Testis (tissue), 3 donors: ENCODE measurements around the gene ALDH9A1. TPM values are rescaled to one million over a fixed set of nuclear protein-coding genes. Genes with fewer than 3 reads are reported as not detected.

Experiments
- DNase-seq: peaks from one replicate; pipeline ENCODE4 v3.0.0-alpha.2; 2019
- H3K27ac ChIP-seq, 2 donors: fragments of 200-600 bp; sonication (generic); one replicate each; pipeline ENCODE4 v1.5.1; 2019
- H3K27me3 ChIP-seq: fragments of 200-600 bp; sonication (generic); one replicate; pipeline ENCODE4 v1.5.1; 2019
- H3K36me3 ChIP-seq: fragments of 200-600 bp; sonication (generic); one replicate; pipeline ENCODE4 v1.5.1; 2017; ENCODE audit warnings: low read depth; ENCODE audit errors: missing control alignments
- H3K4me1 ChIP-seq: fragments of 200-600 bp; sonication (generic); one replicate; pipeline ENCODE4 v1.5.1; 2019
- H3K4me3 ChIP-seq, 2 donors: fragments of 200-600 bp; sonication (generic); one replicate each; pipeline ENCODE4 v1.5.1; 2017 to 2019
- H3K9me3 ChIP-seq: fragments of 200-600 bp; sonication (generic); one replicate; pipeline ENCODE4 v1.5.1; 2017
- POLR2A ChIP-seq: fragments of 450-650 bp; IDR thresholded peaks from one replicate; pipeline ENCODE4 v1.6.1; 2017; ENCODE audit warnings: antibody characterized with exemption, mild to moderate bottlenecking, moderate library complexity
- WGBS, 2 donors: methylation state at CpG; one replicate each; pipeline ENCODE4 v1.1.5; 2018; 5-methylcytosine and 5-hydroxymethylcytosine counted together
- intact Hi-C: fragments of 100-400 bp; cut with DNase I; formaldehyde crosslinking; loops from one replicate; pipeline ENCODE4 v1.15.1; 2023; ENCODE audit warnings: low total_unique reads
- polyA plus RNA-seq: library from polyadenylated mRNA; stranded (reverse); fragments of 350-450 nt; fragmentation: Illumina TruSeq; extraction: RNeasy Lipid Tissue Mini Kit (QIAGEN cat#74804); gene quantifications from one replicate; pipeline ENCODE4 v1.2.3, GENCODE V29; 2014; ENCODE audit warnings: low read depth, low replicate concordance; ENCODE audit not compliant: insufficient read depth
- total RNA-seq, 2 donors: library from RNA; depleted of rRNA; stranded (reverse); fragments of >200 nt; gene quantifications; one replicate each; pipeline ENCODE4 v1.2.3, GENCODE V29; 2016
- TF ChIP-seq, protein P1 (sequence below), 3 experiments: fragments of 450-650 bp in 2 of 3; fragments of 200-600 bp in 1 of 3; sonication (generic) in 1 of 3; IDR thresholded peaks; one replicate each; pipeline ENCODE4 v1.5.1; 2016 to 2019; ENCODE audit warnings: antibody characterized with exemption in 3 of 3, mild to moderate bottlenecking in 2 of 3, moderate library complexity in 1 of 3

Gene ALDH9A1
- total and polyA plus RNA-seq, 3 donors from 2014 or later: 144 to 201 (median 188) TPM

DNA sequence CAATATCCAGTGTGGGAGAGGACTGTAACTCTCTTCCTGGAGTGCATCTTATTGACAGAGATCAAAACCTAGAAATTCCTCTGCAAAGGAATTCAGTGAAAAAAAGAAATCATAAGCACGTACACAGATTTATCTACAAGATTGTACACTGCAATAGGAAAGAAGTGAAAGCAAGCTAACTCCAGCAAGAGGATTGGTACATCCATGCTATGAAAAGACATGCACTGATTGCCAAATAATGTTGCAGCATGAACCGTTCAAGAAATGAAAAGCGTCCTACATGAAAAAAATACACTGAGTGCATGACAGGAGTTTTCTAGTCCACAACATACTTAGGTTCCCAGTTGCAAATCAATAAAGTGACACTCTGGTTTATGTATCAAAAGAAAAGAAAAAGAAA, 69.2 kb downstream of the ALDH9A1 start:
- WGBS, 2 donors: 17 to 21% methylated on average over 3 of the region's 3 CpGs
- TF ChIP-seq, protein P1, sequence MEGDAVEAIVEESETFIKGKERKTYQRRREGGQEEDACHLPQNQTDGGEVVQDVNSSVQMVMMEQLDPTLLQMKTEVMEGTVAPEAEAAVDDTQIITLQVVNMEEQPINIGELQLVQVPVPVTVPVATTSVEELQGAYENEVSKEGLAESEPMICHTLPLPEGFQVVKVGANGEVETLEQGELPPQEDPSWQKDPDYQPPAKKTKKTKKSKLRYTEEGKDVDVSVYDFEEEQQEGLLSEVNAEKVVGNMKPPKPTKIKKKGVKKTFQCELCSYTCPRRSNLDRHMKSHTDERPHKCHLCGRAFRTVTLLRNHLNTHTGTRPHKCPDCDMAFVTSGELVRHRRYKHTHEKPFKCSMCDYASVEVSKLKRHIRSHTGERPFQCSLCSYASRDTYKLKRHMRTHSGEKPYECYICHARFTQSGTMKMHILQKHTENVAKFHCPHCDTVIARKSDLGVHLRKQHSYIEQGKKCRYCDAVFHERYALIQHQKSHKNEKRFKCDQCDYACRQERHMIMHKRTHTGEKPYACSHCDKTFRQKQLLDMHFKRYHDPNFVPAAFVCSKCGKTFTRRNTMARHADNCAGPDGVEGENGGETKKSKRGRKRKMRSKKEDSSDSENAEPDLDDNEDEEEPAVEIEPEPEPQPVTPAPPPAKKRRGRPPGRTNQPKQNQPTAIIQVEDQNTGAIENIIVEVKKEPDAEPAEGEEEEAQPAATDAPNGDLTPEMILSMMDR (IDR thresholded peaks at IDR 0.05): no peak
- TF ChIP-seq POLR2A: no peak
- Histone ChIP-seq H3K4me3 (no peak overlapping the region), H3K27me3 (no peaks in the 10 kb centered on the region), H3K4me1 (peaks cover 24% of the 10 kb centered on the region), H3K36me3 (no peaks in the 10 kb centered on the region), H3K27ac (peak overlapping the region in 1 of 2 donors; percentile 5), H3K9me3 (no peaks in the 10 kb centered on the region)
- intact Hi-C loops: no loop called here
- DNase-seq: no peak

DNA sequence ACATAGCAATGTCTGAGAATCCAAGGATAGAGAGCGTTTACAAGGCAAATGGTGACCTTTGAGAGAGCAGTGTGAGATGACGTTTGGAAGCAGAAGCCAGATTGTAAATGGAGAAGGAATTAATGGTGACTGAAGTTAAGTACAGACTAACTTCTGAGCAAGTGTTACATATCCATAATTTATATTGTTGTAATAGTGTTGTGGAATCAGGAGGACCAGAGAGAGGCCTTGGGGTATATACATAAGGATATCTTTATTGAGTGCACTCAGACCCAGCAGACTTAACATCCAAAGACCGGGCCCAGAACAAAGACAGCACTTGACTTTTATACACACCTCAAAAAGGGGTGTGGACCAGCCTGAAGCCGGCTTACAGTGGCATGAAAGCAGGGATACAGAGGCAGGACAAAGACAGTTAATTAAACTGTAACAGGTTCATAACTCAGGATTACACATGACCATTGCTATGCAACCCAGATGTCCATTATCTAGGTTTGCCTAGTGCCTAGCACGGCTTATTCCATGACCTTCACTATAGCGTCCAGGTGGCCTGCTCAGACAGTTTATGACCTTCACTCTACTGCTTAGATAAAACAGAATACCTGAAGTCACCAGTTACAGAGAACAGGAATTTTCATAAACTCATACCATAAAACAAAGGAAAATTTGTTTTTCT, 70.1 kb downstream of the ALDH9A1 start:
- Histone ChIP-seq H3K36me3 (no peaks in the 10 kb centered on the region), H3K9me3 (no peaks in the 10 kb centered on the region), H3K27me3 (no peaks in the 10 kb centered on the region), H3K4me1 (peaks cover 22% of the 10 kb centered on the region), H3K27ac (peak overlapping the region in 1 of 2 donors; percentile 5), H3K4me3 (no peak overlapping the region)
- DNase-seq: no peak
- intact Hi-C loops: no loop called here
- no peak for TF ChIP-seq POLR2A
- TF ChIP-seq, protein P1 (IDR thresholded peaks at IDR 0.05): no peak
- 47 to 62% methylated on average over 6 of the region's 6 CpGs for WGBS, 2 donors

DNA sequence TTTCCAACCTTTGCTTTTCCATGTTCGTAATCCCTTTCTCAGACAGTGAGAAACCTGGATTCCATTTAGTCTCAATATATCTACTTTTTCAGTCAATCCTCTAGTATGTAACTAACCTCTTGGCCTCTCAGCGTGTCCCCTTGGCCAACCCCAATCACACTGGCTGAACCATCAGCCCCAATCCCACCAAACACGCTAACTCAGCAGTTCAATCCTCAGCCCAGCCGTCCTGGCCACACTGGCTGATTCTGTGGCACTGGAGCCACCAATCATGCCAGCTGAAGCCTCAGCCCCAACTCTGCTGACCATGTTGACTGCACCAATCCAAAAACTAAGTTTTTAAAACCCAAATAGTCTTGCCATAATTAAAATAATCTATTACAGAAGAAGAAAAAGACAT, 73.9 kb downstream of the ALDH9A1 start:
- H3K27ac ChIP-seq: no peak overlapping the region
- no peak for DNase-seq
- H3K9me3 ChIP-seq: no peaks in the 10 kb centered on the region
- intact Hi-C loops: no loop called here
- peaks cover 9% of the 10 kb centered on the region for H3K4me1 ChIP-seq
- no peak for TF ChIP-seq POLR2A
- TF ChIP-seq, protein P1 (IDR thresholded peaks at IDR 0.05): no peak
- WGBS, 2 donors: 92 to 95% methylated on average over 4 of the region's 4 CpGs
- H3K27me3 ChIP-seq: no peaks in the 10 kb centered on the region
- H3K4me3 ChIP-seq: no peak overlapping the region
- no peaks in the 10 kb centered on the region for H3K36me3 ChIP-seq

DNA sequence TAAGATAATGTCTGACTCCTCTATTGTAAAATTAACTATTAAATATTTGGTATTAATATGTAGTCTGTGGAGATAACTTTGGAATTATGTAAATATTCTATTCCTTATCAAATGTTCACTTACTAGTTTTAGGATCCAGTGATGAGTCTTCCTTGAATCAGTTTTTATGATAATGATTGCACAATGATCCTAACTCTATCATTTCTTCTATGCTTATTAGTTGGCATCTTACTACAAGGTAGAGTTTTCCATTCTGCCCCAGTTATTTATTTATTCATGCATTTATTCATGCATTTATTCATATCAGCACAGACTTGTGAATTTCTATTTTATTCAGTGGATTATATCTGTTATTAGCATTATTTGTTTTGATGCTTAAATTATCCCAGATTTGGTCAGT, 74.7 kb downstream of the ALDH9A1 start:
- H3K27ac ChIP-seq: no peak overlapping the region
- H3K36me3 ChIP-seq: no peaks in the 10 kb centered on the region
- H3K9me3 ChIP-seq: no peaks in the 10 kb centered on the region
- intact Hi-C loops: no loop called here
- TF ChIP-seq POLR2A: no peak
- TF ChIP-seq, protein P1 (IDR thresholded peaks at IDR 0.05): no peak
- DNase-seq: no peak
- no peak overlapping the region for H3K4me3 ChIP-seq
- no peaks in the 10 kb centered on the region for H3K27me3 ChIP-seq
- peaks cover 7% of the 10 kb centered on the region for H3K4me1 ChIP-seq

DNA sequence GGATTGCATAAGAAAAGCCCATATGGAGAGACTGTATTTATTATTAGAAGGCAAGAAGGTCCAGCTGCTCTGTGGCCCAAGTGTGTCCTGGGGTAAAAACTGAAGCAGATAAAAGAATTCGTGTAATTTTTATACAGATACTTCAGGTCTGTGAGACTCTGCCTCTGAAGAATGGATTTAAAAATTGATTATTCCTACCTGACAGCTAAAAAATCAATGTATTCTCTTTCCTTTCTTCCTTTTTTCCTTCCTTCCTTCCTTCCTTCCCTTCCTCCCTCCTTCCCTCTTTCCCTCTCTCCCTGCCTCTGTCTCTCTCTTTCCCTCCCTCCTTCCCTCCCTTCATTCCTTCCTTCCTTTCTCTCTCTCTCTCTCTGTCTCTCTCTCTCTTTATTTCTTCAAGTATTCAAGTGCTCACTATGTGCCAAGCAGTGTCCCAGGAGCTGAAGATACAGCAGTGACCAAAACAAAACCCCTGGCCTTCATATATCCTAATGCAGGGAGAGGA, 78.7 kb downstream of the ALDH9A1 start:
- intact Hi-C loops: no loop called here
- WGBS, 2 donors: 57 to 73% methylated on average over 1 of the region's 1 CpG
- H3K4me3 ChIP-seq: no peak overlapping the region

More for the DNA sequence above, 78.7 kb downstream of the ALDH9A1 start:
- Histone ChIP-seq H3K4me1 (no peaks in the 10 kb centered on the region), H3K36me3 (no peaks in the 10 kb centered on the region), H3K27ac (no peak overlapping the region), H3K9me3 (no peaks in the 10 kb centered on the region), H3K27me3 (no peaks in the 10 kb centered on the region)
- no peak for DNase-seq
- no peak for TF ChIP-seq POLR2A
- TF ChIP-seq, protein P1 (IDR thresholded peaks at IDR 0.05): no peak
